PC-9 (cell line): ENCODE measurements around the gene GREB1L. TPM values are rescaled to one million over a fixed set of nuclear protein-coding genes. Genes with fewer than 3 reads are reported as not detected.

Experiments used
- BruUV-seq: library from RNA; stranded (reverse); fragments of 400-500 nt; replicated peaks from 2 replicates; lab custom pipeline; 2021; lab: Mats Ljungman, UMichigan
- CTCF ChIA-PET: fragments of 300-600 bp; sonication (Branson Sonifier 250); formaldehyde crosslinking; loops from one replicate; lab custom pipeline; 2022; ENCODE audit warnings: antibody characterized with exemption; lab: Charles Lee
- POLR2A ChIA-PET: fragments of 300-600 bp; sonication (Branson Sonifier 250); formaldehyde crosslinking; loops from one replicate; lab custom pipeline; 2022; ENCODE audit warnings: antibody characterized with exemption; ENCODE audit not compliant: unreplicated experiment; lab: Charles Lee
- DNase-seq, 2 experiments: peaks; one replicate each; pipeline versions ENCODE4 v3.0.0 to v3.0.0-alpha.2; 2015 to 2022; ENCODE audit warnings: mixed read lengths in 1 of 2
- H2AFZ ChIP-seq: fragments of 200-600 bp; sonication (generic); 2 replicates; pipeline ENCODE4 v1.8.1; 2017; ENCODE audit warnings: antibody characterized with exemption
- H3F3A ChIP-seq: fragments of 200-600 bp; sonication (generic); 2 replicates; pipeline ENCODE4 v1.8.1; 2017; ENCODE audit warnings: antibody characterized with exemption, mild to moderate bottlenecking, low read depth; ENCODE audit not compliant: insufficient read depth
- H3K27ac ChIP-seq: fragments of 200-600 bp; sonication (generic); 2 replicates; pipeline ENCODE4 v1.6.1; 2016; ENCODE audit warnings: mixed run types
- H3K27me3 ChIP-seq: fragments of 200-600 bp; sonication (generic); 2 replicates; pipeline ENCODE4 v1.6.1; 2016; ENCODE audit warnings: low read depth, mixed run types; ENCODE audit not compliant: insufficient read depth
- H3K36me3 ChIP-seq: fragments of 200-600 bp; sonication (generic); 2 replicates; pipeline ENCODE4 v1.6.1; 2016; ENCODE audit warnings: low read depth, mixed run types
- H3K4me1 ChIP-seq: fragments of 200-600 bp; sonication (generic); replicated peaks from 2 replicates; pipeline ENCODE4 v1.6.1; 2016; ENCODE audit warnings: mixed run types; ENCODE audit not compliant: insufficient read depth
- H3K4me2 ChIP-seq: fragments of 200-600 bp; sonication (generic); 2 replicates; pipeline ENCODE4 v1.6.1; 2017; ENCODE audit warnings: mixed run types
- H3K4me3 ChIP-seq: fragments of 200-600 bp; sonication (generic); 2 replicates; pipeline ENCODE4 v1.6.1; 2016; ENCODE audit warnings: mixed run types
- H3K79me2 ChIP-seq: fragments of 200-600 bp; sonication (generic); 2 replicates; pipeline ENCODE4 v1.6.1; 2017; ENCODE audit warnings: low read depth, mixed run types
- H3K9me2 ChIP-seq: fragments of 200-600 bp; sonication (generic); 2 replicates; pipeline ENCODE4 v1.8.1; 2017; ENCODE audit warnings: mild to moderate bottlenecking; ENCODE audit not compliant: insufficient read depth
- H3K9me3 ChIP-seq: fragments of 200-600 bp; sonication (generic); 2 replicates; pipeline ENCODE4 v1.8.1; 2016; ENCODE audit warnings: low read depth; ENCODE audit not compliant: insufficient read depth
- H4K20me1 ChIP-seq: fragments of 200-600 bp; sonication (generic); 2 replicates; pipeline ENCODE4 v1.8.1; 2017; ENCODE audit not compliant: insufficient read depth
- CTCF ChIP-seq: fragments of 200-600 bp; sonication (generic); conservative IDR thresholded peaks from 2 replicates; pipeline ENCODE4 v1.6.1; 2017; ENCODE audit warnings: mixed run types, antibody characterized with exemption, mild to moderate bottlenecking, moderate library complexity
- EZH2 ChIP-seq: fragments of 200-600 bp; sonication (generic); IDR thresholded peaks from 2 replicates; pipeline ENCODE4 v1.8.0; 2017; ENCODE audit warnings: antibody characterized with exemption, low read depth
- intact Hi-C: fragments of 100-400 bp; cut with micrococcal nuclease; formaldehyde crosslinking; loops from one replicate; pipeline ENCODE4 v1.10.0; 2022; ENCODE audit not compliant: unreplicated experiment
- total RNA-seq: library from RNA; stranded (reverse); gene quantifications from 2 replicates; pipeline ENCODE4 v1.2.3, GENCODE V29; 2021

GREB1L gene
- total RNA-seq, 1 experiment from 2014 or later, result 6.0 TPM

- intact Hi-C loops, result loop anchor here (10.0 kb wide), 1 partner anchor 47 kb away; no protein-coding TSS in a partner anchor
- H3K4me3 ChIP-seq, result no peak overlapping the region
- H3F3A ChIP-seq, result no peaks in the 10 kb centered on the region
- H3K27ac ChIP-seq, result no peak overlapping the region
- H3K4me1 ChIP-seq, result no peaks in the 10 kb centered on the region
- DNase-seq, result no peak
- H2AFZ ChIP-seq, result no peak overlapping the region
- ChIA-PET POLR2A (no interaction called here), CTCF (no interaction called here)
- no peaks in the 10 kb centered on the region for H3K27me3 ChIP-seq
- peaks cover 12% of the 10 kb centered on the region; the same call in 1 of the 2 replicates for H3K36me3 ChIP-seq
- TF ChIP-seq EZH2 (no peak), CTCF (no peak)
- H3K4me2 ChIP-seq, result no peak overlapping the region
- no peaks in the 10 kb centered on the region for H3K79me2 ChIP-seq
- no peaks in the 10 kb centered on the region for H3K9me2 ChIP-seq
- H3K9me3 ChIP-seq, result no peaks in the 10 kb centered on the region
- H4K20me1 ChIP-seq, result no peaks in the 10 kb centered on the region
- no TSS peak for BruUV-seq
Observed at GRCh38 chr18:21538230-21538629, 296.2 kb downstream of the GREB1L start.

- Histone ChIP-seq H3K36me3 (0 out of 2 replicates have a peak, but pooled peaks cover 7% of the 10 kb centered on the region), H3K9me3 (no peaks in the 10 kb centered on the region), H3K79me2 (no peaks in the 10 kb centered on the region), H2AFZ (no peak overlapping the region), H3K4me2 (no peak overlapping the region), H3K9me2 (no peaks in the 10 kb centered on the region), H3K4me3 (no peak overlapping the region), H3K27ac (no peak overlapping the region), H3K4me1 (no peaks in the 10 kb centered on the region), H4K20me1 (no peaks in the 10 kb centered on the region), H3F3A (no peaks in the 10 kb centered on the region), H3K27me3 (no peaks in the 10 kb centered on the region)
- BruUV-seq, result no TSS peak
- intact Hi-C loops, result no loop called here
- CTCF ChIA-PET, result no interaction called here
- POLR2A ChIA-PET, result no interaction called here
- no peak for DNase-seq
- no peak for TF ChIP-seq CTCF
- TF ChIP-seq EZH2, result no peak
Observed at GRCh38 chr18:21546423-21546822, 304.4 kb downstream of the GREB1L start.

- Histone ChIP-seq H3K27ac (no peak overlapping the region), H3K36me3 (peaks cover 7% of the 10 kb centered on the region; the same call in 1 of the 2 replicates), H3K79me2 (no peaks in the 10 kb centered on the region), H3K4me1 (no peaks in the 10 kb centered on the region), H4K20me1 (no peaks in the 10 kb centered on the region), H3F3A (no peaks in the 10 kb centered on the region), H2AFZ (no peak overlapping the region), H3K9me2 (no peaks in the 10 kb centered on the region), H3K4me3 (no peak overlapping the region), H3K9me3 (no peaks in the 10 kb centered on the region), H3K27me3 (no peaks in the 10 kb centered on the region), H3K4me2 (no peak overlapping the region)
- intact Hi-C loops, result no loop called here
- BruUV-seq, result no TSS peak
- no peak for DNase-seq
- ChIA-PET POLR2A (no interaction called here), CTCF (no interaction called here)
- TF ChIP-seq EZH2 (no peak), CTCF (no peak)
Observed at GRCh38 chr18:21548647-21549046, 306.6 kb downstream of the GREB1L start.
